HEK293 (cell line): ENCODE data around the gene SERPINI1.
A peak's percentile ranks its signal among the peaks of the same experiment; 100 is the strongest.
"Not testable (repeated sequence)": the region's sequence is repeated elsewhere in the genome, so short reads cannot be mapped to it uniquely, and the experiment has no call there.

Source experiments
- CTCF ChIA-PET: fragments of 350-600 bp; formaldehyde crosslinking; extraction: SDS; loops from one replicate; lab custom pipeline; 2021; ENCODE audit warnings: antibody characterized with exemption; lab: Yijun Ruan, JAX
- POLR2A ChIA-PET: fragments of 300-600 bp; formaldehyde crosslinking; extraction: SDS; loops from one replicate; lab custom pipeline; 2020; ENCODE audit warnings: antibody characterized with exemption, inconsistent platforms; lab: Yijun Ruan, JAX
- H3K27ac ChIP-seq: fragments of 200-500 bp; sonication (Bioruptor generic); 2 replicates; pipeline ENCODE4 v1.5.1; 2014; ENCODE audit warnings: low read depth, low read length, control low read depth, inconsistent platforms; ENCODE audit errors: extremely low read depth
- H3K36me3 ChIP-seq, 2 experiments: fragments of 200-500 bp in 1 of 2; sonication (Bioruptor generic) in 1 of 2; 1 replicate in 1 of 2; 2 replicates in 1 of 2; pipeline ENCODE4 v1.5.1; 2014 to 2017; ENCODE audit warnings: inconsistent platforms in 2 of 2, low read length in 2 of 2; ENCODE audit not compliant: control insufficient read depth in 2 of 2, insufficient read depth in 1 of 2
- H3K4me1 ChIP-seq: fragments of 200-500 bp; sonication (Bioruptor generic); 2 replicates; pipeline ENCODE4 v1.5.1; 2014; ENCODE audit warnings: mild to moderate bottlenecking, low read length, inconsistent platforms; ENCODE audit not compliant: control insufficient read depth, insufficient read depth
- H3K4me3 ChIP-seq: 2 replicates; pipeline ENCODE4 v1.5.1; 2011; ENCODE audit warnings: low read depth, mild to moderate bottlenecking, control low read depth, low read length, moderate library complexity
- H3K9me3 ChIP-seq: fragments of 200-500 bp; sonication (Bioruptor generic); 2 replicates; pipeline ENCODE4 v1.5.1; 2014; ENCODE audit warnings: low read depth, low read length, inconsistent platforms; ENCODE audit not compliant: control insufficient read depth, insufficient read depth
- BCL11A ChIP-seq: fragments of 450-650 bp; formaldehyde crosslinking; IDR thresholded peaks from 2 replicates; pipeline ENCODE4 v1.5.1; 2016; ENCODE audit warnings: low read depth, missing biosample characterization, missing genetic modification characterization
- EGR2 ChIP-seq: fragments of 450-650 bp; formaldehyde crosslinking; IDR thresholded peaks from 2 replicates; pipeline ENCODE4 v1.5.1; 2016; ENCODE audit warnings: low read depth, missing biosample characterization, missing genetic modification characterization
- HIC1 ChIP-seq: fragments of 450-650 bp; formaldehyde crosslinking; IDR thresholded peaks from 2 replicates; pipeline ENCODE4 v1.5.1; 2016; ENCODE audit warnings: missing biosample characterization, missing genetic modification characterization
- MEIS1 ChIP-seq: sonication (generic); formaldehyde crosslinking; IDR thresholded peaks from 2 replicates; pipeline ENCODE4 v1.8.1; 2022; ENCODE audit warnings: missing genetic modification reagents, mild to moderate bottlenecking, borderline replicate concordance
- OVOL3 ChIP-seq: fragments of 450-650 bp; formaldehyde crosslinking; IDR thresholded peaks from 2 replicates; pipeline ENCODE4 v1.5.1; 2016; ENCODE audit warnings: missing biosample characterization, missing genetic modification characterization
- SP7 ChIP-seq: fragments of 450-650 bp; formaldehyde crosslinking; IDR thresholded peaks from 2 replicates; pipeline ENCODE4 v1.5.1; 2016; ENCODE audit warnings: missing biosample characterization, missing genetic modification characterization
- YY1 ChIP-seq: fragments of 450-650 bp; formaldehyde crosslinking; IDR thresholded peaks from 2 replicates; pipeline ENCODE4 v1.5.1; 2018; ENCODE audit warnings: missing biosample characterization, missing genetic modification characterization
- ZBTB17 ChIP-seq: fragments of 450-650 bp; formaldehyde crosslinking; IDR thresholded peaks from 2 replicates; pipeline ENCODE4 v1.5.1; 2016; ENCODE audit warnings: missing biosample characterization, missing genetic modification characterization
- ZFP3 ChIP-seq: fragments of 450-650 bp; formaldehyde crosslinking; IDR thresholded peaks from 2 replicates; pipeline ENCODE4 v1.5.1; 2016; ENCODE audit warnings: low read depth, missing biosample characterization, missing genetic modification characterization
- ZFP41 ChIP-seq: fragments of 450-650 bp; formaldehyde crosslinking; IDR thresholded peaks from 2 replicates; pipeline ENCODE4 v1.5.1; 2016; ENCODE audit warnings: missing biosample characterization, missing genetic modification characterization, borderline replicate concordance
- ZNF394 ChIP-seq: fragments of 450-650 bp; formaldehyde crosslinking; IDR thresholded peaks from 2 replicates; pipeline ENCODE4 v1.5.1; 2016; ENCODE audit warnings: missing biosample characterization, missing genetic modification characterization, mild to moderate bottlenecking, moderate library complexity, borderline replicate concordance
- ZNF530 ChIP-seq: fragments of 450-650 bp; formaldehyde crosslinking; IDR thresholded peaks from 2 replicates; pipeline ENCODE4 v1.5.1; 2016; ENCODE audit warnings: low read depth, missing biosample characterization, missing genetic modification characterization
- ZNF560 ChIP-seq: fragments of 450-650 bp; formaldehyde crosslinking; IDR thresholded peaks from 2 replicates; pipeline ENCODE4 v1.5.1; 2017; ENCODE audit warnings: missing biosample characterization, missing genetic modification characterization, borderline replicate concordance
- ZNF600 ChIP-seq: fragments of 450-650 bp; formaldehyde crosslinking; IDR thresholded peaks from 2 replicates; pipeline ENCODE4 v1.5.1; 2016; ENCODE audit warnings: missing biosample characterization, missing genetic modification characterization
- ZNF623 ChIP-seq: fragments of 450-650 bp; formaldehyde crosslinking; IDR thresholded peaks from 2 replicates; pipeline ENCODE4 v1.5.1; 2016; ENCODE audit warnings: missing biosample characterization, missing genetic modification characterization
- ZNF624 ChIP-seq: fragments of 450-650 bp; formaldehyde crosslinking; IDR thresholded peaks from 2 replicates; pipeline ENCODE4 v1.5.1; 2017; ENCODE audit warnings: missing biosample characterization, missing genetic modification characterization
- ZNF707 ChIP-seq: fragments of 450-650 bp; formaldehyde crosslinking; IDR thresholded peaks from 2 replicates; pipeline ENCODE4 v1.5.1; 2016; ENCODE audit warnings: missing biosample characterization, missing genetic modification characterization
- ZNF747 ChIP-seq: fragments of 450-650 bp; formaldehyde crosslinking; IDR thresholded peaks from 2 replicates; pipeline ENCODE4 v1.5.1; 2016; ENCODE audit warnings: missing biosample characterization, missing genetic modification characterization
- ZSCAN4 ChIP-seq: fragments of 450-650 bp; formaldehyde crosslinking; IDR thresholded peaks from 2 replicates; pipeline ENCODE4 v1.5.1; 2017; ENCODE audit warnings: missing biosample characterization, missing genetic modification characterization
- TF ChIP-seq, protein P1 (sequence below): fragments of 450-650 bp; formaldehyde crosslinking; IDR thresholded peaks from 2 replicates; pipeline ENCODE4 v1.5.1; 2016; ENCODE audit warnings: missing biosample characterization, missing genetic modification characterization
- TF ChIP-seq, protein P2 (sequence below): fragments of 450-650 bp; formaldehyde crosslinking; IDR thresholded peaks from 2 replicates; pipeline ENCODE4 v1.5.1; 2016; ENCODE audit warnings: missing biosample characterization, missing genetic modification characterization
- TF ChIP-seq, protein P3 (sequence below): fragments of 450-650 bp; formaldehyde crosslinking; IDR thresholded peaks from 2 replicates; pipeline ENCODE4 v1.5.0; 2017; ENCODE audit warnings: missing biosample characterization, missing genetic modification characterization, borderline replicate concordance

The SERPINI1 gene

DNA sequence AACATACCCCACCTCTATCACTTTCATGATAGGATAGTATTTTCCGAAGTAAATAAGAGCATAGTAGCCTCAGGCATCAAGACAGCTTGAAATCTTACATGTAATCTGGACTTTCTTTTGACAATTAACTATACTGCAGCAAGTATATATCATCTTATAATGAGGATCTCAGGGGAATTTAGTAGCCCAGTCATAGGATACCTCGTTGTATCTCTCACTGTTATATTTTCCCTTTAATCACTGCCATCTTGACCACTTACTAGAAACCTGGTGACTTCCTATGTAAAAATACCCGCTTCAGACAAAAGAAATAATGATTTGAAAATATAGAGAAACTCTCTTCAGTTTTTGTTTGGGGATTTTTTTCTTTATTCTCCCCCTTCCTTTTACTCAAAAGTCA lies 88.2 kb downstream of the SERPINI1 start (continued):
- no peak for TF ChIP-seq ZNF530 (tag by site-specific recombination)
- TF ChIP-seq, all 188 proteins: peak for 0

DNA sequence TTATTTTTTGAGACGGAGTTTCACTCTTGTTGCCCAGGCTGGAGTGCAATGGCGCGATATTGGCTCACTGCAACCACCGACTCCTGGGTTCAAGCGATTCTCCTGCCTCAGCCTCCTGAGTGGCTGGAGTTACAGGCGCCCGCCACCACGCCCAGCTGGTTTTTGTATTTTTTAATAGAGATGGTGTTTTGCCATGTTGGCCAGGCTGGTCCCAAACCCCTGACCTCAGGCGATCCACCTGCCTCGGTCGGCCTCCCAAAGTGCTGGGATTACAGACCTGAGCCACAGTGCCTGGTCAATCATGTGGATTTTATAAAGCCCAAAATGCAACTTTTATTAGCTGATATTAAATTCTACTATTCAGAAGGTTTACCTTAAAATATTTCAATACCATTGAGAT lies 92.1 kb downstream of the SERPINI1 start:
- H3K4me1 ChIP-seq, POLR2A ChIA-PET, H3K9me3 ChIP-seq, H3K4me3 ChIP-seq, CTCF ChIA-PET, H3K36me3 ChIP-seq, H3K27ac ChIP-seq: not testable (repeated sequence)

DNA sequence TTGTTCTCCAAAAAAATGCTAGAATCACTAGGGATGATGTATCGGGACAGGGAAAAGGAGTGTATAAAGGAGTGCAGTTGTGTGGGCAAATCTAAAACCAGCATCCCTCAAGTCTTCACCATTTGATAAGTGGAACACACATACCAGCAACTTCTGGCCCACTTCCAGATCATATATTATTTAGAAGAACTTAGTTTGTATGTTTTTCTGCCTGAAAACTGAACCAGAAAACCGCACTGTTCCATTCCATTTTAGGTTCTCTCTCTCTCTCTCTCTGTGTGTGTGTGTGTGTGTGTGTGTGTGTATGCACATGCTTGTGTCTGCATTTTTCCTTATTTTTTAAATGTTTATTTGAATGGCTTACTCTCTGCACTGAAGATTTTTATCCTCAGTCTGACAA lies 93.5 kb downstream of the SERPINI1 start:
- TF ChIP-seq ZFP41 (tag by site-specific recombination): no peak
- 0 out of 2 replicates have a peak, but pooled peaks have one; percentile 31 for TF ChIP-seq ZSCAN4 (tag by site-specific recombination)
- TF ChIP-seq HIC1 (tag by site-specific recombination): no peak
- no peak for TF ChIP-seq ZNF624 (tag by site-specific recombination)
- no peak for TF ChIP-seq ZNF600
- no peak for TF ChIP-seq SP7
- POLR2A ChIA-PET: no interaction called here
- H3K4me3 ChIP-seq: no peak overlapping the region
- H3K36me3 ChIP-seq: no peaks in the 10 kb centered on the region
- H3K27ac ChIP-seq: no peak overlapping the region
- no peaks in the 10 kb centered on the region for H3K9me3 ChIP-seq
- CTCF ChIA-PET: no interaction called here
- H3K4me1 ChIP-seq: no peaks in the 10 kb centered on the region

DNA sequence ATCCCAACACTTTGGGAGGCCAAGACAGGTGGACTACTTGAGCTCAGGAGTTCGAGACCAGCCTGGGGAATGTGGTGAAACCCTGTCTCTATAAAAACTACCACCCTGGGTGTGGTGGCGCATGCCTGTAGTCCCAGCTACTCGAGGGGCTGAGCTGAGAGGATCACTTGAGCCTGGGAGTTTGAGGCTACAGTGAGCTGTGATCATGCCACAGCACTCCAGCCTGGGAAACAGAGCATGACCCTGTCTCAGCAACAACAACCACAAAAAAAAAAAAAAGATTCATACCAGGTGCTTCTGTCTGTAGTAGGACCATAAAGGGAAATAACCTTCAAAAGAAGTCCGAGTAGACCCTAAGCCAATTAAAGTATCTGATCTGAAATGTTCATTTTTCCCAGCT lies 94.5 kb downstream of the SERPINI1 start:
- H3K4me1 ChIP-seq: no peaks in the 10 kb centered on the region
- H3K9me3 ChIP-seq: no peaks in the 10 kb centered on the region
- H3K27ac ChIP-seq: no peak overlapping the region
- no peaks in the 10 kb centered on the region for H3K36me3 ChIP-seq
- POLR2A ChIA-PET: no interaction called here
- H3K4me3 ChIP-seq: no peak overlapping the region
- TF ChIP-seq, protein P1, sequence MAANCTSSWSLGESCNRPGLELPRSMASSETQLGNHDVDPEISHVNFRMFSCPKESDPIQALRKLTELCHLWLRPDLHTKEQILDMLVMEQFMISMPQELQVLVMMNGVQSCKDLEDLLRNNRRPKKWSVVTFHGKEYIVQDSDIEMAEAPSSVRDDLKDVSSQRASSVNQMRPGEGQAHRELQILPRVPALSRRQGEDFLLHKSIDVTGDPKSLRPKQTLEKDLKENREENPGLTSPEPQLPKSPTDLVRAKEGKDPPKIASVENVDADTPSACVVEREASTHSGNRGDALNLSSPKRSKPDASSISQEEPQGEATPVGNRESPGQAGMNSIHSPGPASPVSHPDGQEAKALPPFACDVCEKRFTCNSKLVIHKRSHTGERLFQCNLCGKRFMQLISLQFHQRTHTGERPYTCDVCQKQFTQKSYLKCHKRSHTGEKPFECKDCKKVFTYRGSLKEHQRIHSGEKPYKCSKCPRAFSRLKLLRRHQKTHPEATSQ (tag by site-specific recombination): no peak
- TF ChIP-seq YY1 (tag by site-specific recombination) (no peak), ZNF747 (tag by site-specific recombination) (no peak), MEIS1 (CRISPR knock-in tag) (no peak), OVOL3 (no peak), ZNF707 (tag by site-specific recombination) (no peak), ZNF560 (no peak), ZBTB17 (tag by site-specific recombination) (no peak), ZNF394 (no peak), EGR2 (tag by site-specific recombination) (no peak), ZNF623 (tag by site-specific recombination) (no peak), ZFP3 (tag by site-specific recombination) (no peak), BCL11A (tag by site-specific recombination) (no peak)
- TF ChIP-seq, protein P2, sequence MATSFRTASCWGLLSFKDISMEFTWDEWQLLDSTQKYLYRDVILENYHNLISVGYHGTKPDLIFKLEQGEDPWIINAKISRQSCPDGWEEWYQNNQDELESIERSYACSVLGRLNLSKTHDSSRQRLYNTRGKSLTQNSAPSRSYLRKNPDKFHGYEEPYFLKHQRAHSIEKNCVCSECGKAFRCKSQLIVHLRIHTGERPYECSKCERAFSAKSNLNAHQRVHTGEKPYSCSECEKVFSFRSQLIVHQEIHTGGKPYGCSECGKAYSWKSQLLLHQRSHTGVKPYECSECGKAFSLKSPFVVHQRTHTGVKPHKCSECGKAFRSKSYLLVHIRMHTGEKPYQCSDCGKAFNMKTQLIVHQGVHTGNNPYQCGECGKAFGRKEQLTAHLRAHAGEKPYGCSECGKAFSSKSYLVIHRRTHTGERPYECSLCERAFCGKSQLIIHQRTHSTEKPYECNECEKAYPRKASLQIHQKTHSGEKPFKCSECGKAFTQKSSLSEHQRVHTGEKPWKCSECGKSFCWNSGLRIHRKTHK (tag by site-specific recombination): no peak
- TF ChIP-seq, protein P3, sequence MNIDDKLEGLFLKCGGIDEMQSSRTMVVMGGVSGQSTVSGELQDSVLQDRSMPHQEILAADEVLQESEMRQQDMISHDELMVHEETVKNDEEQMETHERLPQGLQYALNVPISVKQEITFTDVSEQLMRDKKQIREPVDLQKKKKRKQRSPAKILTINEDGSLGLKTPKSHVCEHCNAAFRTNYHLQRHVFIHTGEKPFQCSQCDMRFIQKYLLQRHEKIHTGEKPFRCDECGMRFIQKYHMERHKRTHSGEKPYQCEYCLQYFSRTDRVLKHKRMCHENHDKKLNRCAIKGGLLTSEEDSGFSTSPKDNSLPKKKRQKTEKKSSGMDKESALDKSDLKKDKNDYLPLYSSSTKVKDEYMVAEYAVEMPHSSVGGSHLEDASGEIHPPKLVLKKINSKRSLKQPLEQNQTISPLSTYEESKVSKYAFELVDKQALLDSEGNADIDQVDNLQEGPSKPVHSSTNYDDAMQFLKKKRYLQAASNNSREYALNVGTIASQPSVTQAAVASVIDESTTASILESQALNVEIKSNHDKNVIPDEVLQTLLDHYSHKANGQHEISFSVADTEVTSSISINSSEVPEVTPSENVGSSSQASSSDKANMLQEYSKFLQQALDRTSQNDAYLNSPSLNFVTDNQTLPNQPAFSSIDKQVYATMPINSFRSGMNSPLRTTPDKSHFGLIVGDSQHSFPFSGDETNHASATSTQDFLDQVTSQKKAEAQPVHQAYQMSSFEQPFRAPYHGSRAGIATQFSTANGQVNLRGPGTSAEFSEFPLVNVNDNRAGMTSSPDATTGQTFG (tag by site-specific recombination): no peak
- CTCF ChIA-PET: interaction anchor here (0.7 kb wide), 1 partner anchor 1946 kb away, joined by 3 read pairs; no protein-coding TSS in a partner anchor
